Coronary artery (tissue), 2 donors: ENCODE results near the gene SHF.

Experiments
- DNase-seq: peaks from one replicate; pipeline ENCODE4 v3.0.0-alpha.2; 2017; ENCODE audit warnings: low spot score
- H3K27ac ChIP-seq, 2 donors: fragments of 200-600 bp; sonication (generic); one replicate each; pipeline ENCODE4 v1.5.1; 2016 to 2019
- H3K4me3 ChIP-seq: fragments of 200-600 bp; sonication (generic); 2 replicates; pipeline ENCODE4 v1.5.1; 2016; ENCODE audit warnings: mild to moderate bottlenecking, moderate library complexity
- TF ChIP-seq, protein P1 (sequence below): fragments of 200-600 bp; sonication (generic); IDR thresholded peaks from one replicate; pipeline ENCODE4 v1.5.1; 2019; ENCODE audit warnings: antibody characterized with exemption

Gene SHF

DNA sequence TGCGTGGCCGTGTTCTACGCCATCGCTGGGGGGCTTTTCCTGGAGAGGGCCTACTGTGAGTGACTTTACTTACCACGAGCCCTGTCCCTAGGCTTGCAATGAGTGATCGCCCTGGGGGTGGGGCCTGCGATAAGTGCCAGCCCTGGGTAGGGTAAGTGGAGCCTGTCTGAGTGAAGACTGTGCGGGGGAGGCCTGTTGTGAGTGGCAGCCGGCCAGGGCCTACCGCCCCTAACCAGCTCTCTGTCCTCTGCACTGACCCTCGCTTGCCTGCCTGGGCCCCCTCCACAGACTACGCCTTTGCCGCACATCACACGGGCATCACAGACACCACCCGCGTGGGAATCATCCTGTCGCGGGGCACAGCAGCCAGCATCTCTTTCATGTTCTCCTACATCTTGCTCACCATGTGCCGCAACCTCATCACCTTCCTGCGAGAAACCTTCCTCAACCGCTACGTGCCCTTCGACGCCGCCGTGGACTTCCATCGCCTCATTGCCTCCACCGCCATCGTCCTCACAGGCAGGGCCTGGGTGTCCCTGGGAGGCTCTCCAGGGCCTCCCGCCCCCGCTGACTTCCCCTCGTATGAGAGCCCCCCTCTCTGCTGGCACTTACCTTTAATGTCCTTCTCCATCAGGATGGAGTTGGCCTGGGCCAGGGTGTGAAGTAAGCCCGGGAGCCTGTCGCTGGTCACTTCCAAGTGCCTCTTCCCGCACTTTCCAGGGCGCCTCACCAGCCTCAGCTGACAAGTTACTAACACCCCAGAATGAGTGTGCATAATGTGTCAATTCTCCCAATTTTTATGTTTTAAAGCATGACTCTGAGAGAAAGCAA, 35.6 kb downstream of the SHF start:
- Histone ChIP-seq H3K4me3 (no peak overlapping the region), H3K27ac (no peak overlapping the region)
- TF ChIP-seq, protein P1, sequence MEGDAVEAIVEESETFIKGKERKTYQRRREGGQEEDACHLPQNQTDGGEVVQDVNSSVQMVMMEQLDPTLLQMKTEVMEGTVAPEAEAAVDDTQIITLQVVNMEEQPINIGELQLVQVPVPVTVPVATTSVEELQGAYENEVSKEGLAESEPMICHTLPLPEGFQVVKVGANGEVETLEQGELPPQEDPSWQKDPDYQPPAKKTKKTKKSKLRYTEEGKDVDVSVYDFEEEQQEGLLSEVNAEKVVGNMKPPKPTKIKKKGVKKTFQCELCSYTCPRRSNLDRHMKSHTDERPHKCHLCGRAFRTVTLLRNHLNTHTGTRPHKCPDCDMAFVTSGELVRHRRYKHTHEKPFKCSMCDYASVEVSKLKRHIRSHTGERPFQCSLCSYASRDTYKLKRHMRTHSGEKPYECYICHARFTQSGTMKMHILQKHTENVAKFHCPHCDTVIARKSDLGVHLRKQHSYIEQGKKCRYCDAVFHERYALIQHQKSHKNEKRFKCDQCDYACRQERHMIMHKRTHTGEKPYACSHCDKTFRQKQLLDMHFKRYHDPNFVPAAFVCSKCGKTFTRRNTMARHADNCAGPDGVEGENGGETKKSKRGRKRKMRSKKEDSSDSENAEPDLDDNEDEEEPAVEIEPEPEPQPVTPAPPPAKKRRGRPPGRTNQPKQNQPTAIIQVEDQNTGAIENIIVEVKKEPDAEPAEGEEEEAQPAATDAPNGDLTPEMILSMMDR, result no peak
- DNase-seq, result no peak

DNA sequence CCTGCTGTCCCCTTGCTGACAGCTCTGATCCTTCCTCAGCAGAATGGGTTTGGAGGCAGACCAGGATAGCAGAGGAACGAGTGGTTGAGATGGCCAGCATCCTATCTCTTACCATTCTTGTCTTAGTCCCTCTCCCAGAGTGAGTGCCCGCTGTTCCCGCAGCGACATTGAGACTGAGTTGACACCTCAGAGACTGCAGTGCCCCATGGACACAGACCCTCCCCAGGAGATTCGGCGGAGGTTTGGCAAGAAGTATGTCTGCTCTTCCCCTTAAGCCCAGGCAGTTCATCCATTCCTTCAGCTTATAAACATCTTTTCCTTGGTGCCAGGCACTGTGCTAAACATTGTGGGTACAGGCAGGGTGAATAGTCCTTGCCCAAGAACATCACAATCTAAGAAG, 36.8 kb downstream of the SHF start:
- DNase-seq, result no peak
- Histone ChIP-seq H3K27ac (no peak overlapping the region), H3K4me3 (no peak overlapping the region)
- TF ChIP-seq, protein P1, result no peak

DNA sequence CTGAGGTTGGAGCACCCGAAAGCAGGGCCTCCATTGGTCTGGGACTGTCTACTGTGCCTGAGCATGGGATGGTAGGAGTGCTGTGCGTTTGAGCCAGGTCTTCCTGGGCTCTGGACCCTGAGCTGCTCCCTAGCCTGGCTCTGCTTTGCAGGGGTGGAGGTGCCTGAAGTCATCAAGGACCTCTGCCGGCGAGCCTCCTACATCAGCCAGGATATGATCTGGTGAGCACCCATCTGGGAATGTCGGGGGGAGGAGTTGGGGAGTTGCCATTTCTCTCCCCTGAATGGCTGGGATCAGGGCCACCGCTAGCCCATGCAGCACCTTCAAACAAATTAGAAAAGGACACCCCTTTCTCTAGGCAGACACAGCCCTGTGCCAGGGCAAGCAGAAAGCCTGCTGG, 37.3 kb downstream of the SHF start:
- Histone ChIP-seq H3K4me3 (no peak overlapping the region), H3K27ac (no peak overlapping the region)
- TF ChIP-seq, protein P1, result no peak
- DNase-seq, result no peak

DNA sequence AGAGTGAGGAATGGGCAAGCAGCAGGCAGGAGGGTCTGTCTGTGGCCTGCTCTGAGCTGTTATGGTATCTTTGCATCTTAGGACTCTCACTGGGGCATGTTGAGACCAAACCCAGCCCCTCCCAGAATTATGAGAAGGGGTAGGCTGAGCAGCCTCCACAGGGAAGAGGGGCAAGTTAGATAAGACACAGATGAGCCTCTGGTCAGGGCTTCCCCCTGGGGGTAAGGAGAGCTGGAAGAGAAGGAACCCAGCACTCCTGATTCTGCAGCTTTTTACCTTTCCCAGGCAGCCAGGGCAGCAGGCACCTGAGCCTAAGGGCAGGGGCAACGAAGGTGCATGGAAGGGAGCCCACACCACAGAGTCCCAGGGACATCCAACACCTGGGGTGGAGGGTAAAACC, 38.7 kb downstream of the SHF start:
- Histone ChIP-seq H3K27ac (no peak overlapping the region), H3K4me3 (no peak overlapping the region)
- no peak for DNase-seq
- TF ChIP-seq, protein P1, result no peak

DNA sequence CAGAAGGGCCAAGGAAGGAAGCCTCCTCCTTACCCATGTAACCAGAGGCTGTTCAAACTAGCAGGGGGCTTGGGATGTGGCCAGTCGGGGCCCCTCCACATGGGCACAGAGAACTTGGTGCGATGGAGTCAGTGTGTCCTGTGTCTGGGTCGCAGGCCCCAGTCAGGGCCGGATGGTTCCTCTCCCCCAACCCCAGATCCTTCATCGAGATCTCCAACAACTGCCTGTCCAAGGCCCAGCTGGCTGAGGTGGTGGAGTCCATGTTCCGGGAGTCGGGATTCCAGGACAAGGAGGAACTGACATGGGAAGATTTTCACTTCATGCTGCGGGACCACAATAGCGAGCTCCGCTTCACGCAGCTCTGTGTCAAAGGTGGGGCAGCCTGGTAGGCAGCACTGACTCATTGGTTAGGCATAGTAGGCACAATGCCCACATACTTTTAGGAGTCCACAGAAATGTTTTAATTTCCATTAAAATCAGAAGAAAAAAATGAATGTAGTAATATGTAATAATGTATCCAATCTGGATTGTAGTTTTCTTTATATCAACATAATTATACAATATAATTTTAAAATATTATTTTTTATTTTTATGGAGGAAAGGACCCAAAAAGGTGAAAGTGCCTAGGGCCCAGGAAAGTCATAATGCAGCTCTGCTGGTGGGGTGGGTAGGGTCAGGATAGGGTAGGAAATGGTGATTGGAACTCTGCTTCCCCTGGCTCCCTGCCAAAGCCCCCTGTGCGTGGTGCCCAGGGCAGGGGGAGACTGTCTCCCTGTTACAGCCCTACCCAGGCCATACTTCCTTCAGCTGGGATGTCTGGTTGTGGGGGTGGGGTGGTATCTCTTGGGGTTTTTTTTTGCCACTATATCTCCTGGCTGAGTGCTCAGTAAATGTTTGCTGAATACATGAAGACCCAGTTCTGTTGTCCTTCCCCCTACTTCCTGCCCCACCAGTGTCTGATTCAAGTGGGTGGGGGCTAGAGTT, 39.4 kb downstream of the SHF start:
- no peak overlapping the region for H3K4me3 ChIP-seq
- TF ChIP-seq, protein P1, result no peak
- no peak for DNase-seq
- no peak overlapping the region for H3K27ac ChIP-seq

DNA sequence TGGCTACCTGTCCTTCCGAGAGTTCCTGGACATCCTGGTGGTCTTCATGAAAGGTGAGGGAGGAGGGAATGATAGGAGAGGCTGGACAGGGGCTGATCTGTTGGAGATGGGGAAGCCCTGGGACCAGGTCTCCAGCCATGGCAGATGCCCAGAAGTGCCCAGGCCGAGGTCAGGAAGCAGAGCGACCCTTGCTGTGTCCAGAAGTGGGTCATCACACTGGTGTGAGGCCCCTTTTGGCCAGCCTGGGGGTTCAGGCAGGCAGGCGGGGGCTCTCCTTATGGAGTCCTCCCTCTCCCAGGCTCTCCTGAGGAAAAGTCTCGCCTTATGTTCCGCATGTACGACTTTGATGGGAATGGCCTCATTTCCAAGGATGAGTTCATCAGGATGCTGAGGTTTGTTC, 40.2 kb downstream of the SHF start:
- no peak for DNase-seq
- TF ChIP-seq, protein P1, result no peak
- H3K27ac ChIP-seq, result no peak overlapping the region
- no peak overlapping the region for H3K4me3 ChIP-seq
